Loucy (cell line): ENCODE data around the gene SH3RF2.
A peak's percentile ranks its signal among the peaks of the same experiment; 100 is the strongest.

ENCODE experiments used
- EZH2phosphoT487 ChIP-seq: fragments of 200-600 bp; IDR thresholded peaks from 2 replicates; pipeline ENCODE4 v1.6.1; 2018; ENCODE audit warnings: antibody characterized with exemption, mild to moderate bottlenecking, moderate library complexity, borderline replicate concordance
- TF ChIP-seq, protein P1 (sequence below): fragments of 200-600 bp; sonication (generic); conservative IDR thresholded peaks from 2 replicates; pipeline ENCODE4 v1.5.1; 2014; ENCODE audit warnings: mild to moderate bottlenecking, antibody characterized with exemption, low read length

GRCh38 chr5:145887976-145888574 is 48.3 kb upstream of the SH3RF2 start:
- TF ChIP-seq, protein P1, sequence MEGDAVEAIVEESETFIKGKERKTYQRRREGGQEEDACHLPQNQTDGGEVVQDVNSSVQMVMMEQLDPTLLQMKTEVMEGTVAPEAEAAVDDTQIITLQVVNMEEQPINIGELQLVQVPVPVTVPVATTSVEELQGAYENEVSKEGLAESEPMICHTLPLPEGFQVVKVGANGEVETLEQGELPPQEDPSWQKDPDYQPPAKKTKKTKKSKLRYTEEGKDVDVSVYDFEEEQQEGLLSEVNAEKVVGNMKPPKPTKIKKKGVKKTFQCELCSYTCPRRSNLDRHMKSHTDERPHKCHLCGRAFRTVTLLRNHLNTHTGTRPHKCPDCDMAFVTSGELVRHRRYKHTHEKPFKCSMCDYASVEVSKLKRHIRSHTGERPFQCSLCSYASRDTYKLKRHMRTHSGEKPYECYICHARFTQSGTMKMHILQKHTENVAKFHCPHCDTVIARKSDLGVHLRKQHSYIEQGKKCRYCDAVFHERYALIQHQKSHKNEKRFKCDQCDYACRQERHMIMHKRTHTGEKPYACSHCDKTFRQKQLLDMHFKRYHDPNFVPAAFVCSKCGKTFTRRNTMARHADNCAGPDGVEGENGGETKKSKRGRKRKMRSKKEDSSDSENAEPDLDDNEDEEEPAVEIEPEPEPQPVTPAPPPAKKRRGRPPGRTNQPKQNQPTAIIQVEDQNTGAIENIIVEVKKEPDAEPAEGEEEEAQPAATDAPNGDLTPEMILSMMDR: peak; percentile 83
- no peak for TF ChIP-seq EZH2phosphoT487
